WTC11 (cell line): ENCODE data around the gene UBASH3A.

Experiments
- ATF2 ChIP-seq: sonication (generic); formaldehyde crosslinking; IDR thresholded peaks from 2 replicates; pipeline ENCODE4 v1.8.1; 2022; ENCODE audit warnings: low read depth, missing genetic modification reagents, borderline replicate concordance
- CBFB ChIP-seq: sonication (generic); formaldehyde crosslinking; IDR thresholded peaks from 2 replicates; pipeline ENCODE4 v1.8.1; 2022; ENCODE audit warnings: mild to moderate bottlenecking, low read depth, missing genetic modification reagents
- CTCF ChIP-seq: fragments of 200-600 bp; IDR thresholded peaks from 2 replicates; pipeline ENCODE4 v1.8.0; 2022; ENCODE audit warnings: antibody characterized with exemption
- E2F1 ChIP-seq: sonication (generic); formaldehyde crosslinking; IDR thresholded peaks from 2 replicates; pipeline ENCODE4 v1.8.0; 2022; ENCODE audit warnings: mild to moderate bottlenecking, missing genetic modification reagents
- MXD4 ChIP-seq: fragments of 250-450 bp; sonication (Bioruptor Pico); IDR thresholded peaks from 2 replicates; pipeline ENCODE4 v1.8.0; 2021; ENCODE audit warnings: mild to moderate bottlenecking, moderate library complexity, borderline replicate concordance
- NFE2L1 ChIP-seq: sonication (generic); formaldehyde crosslinking; IDR thresholded peaks from 2 replicates; pipeline ENCODE4 v1.8.1; 2023; ENCODE audit warnings: missing genetic modification reagents
- SMAD3 ChIP-seq: sonication (generic); formaldehyde crosslinking; IDR thresholded peaks from 2 replicates; pipeline ENCODE4 v1.8.0; 2022; ENCODE audit warnings: missing genetic modification reagents, mild to moderate bottlenecking, borderline replicate concordance
- ZNF263 ChIP-seq: sonication (generic); formaldehyde crosslinking; IDR thresholded peaks from 2 replicates; pipeline ENCODE4 v1.8.1; 2022; ENCODE audit warnings: low read depth, mild to moderate bottlenecking, moderate library complexity, missing genetic modification reagents
- TF ChIP-seq, protein P1 (sequence below): sonication (generic); formaldehyde crosslinking; conservative IDR thresholded peaks from 2 replicates; pipeline ENCODE4 v1.8.1; 2022; ENCODE audit warnings: mild to moderate bottlenecking, missing genetic modification reagents

DNA sequence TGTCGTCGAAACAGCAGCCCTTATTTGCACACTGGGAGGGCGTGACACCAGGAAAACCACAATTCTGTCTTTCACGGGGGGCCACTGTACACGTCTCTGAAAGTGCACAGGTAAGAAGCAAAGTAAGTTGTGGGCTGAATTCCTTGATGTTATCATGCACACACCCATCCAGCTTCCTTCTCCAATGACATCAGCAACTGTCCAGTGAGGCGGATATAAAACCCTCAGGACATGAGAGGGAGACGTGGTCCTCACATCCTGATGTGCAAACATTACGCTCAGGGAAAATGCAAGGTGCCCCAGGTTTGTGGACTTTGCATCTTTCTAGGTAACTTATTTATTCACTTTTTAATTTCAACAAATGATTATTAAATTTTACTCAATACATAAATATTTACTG, 40.4 kb upstream of the UBASH3A start:
- TF ChIP-seq CTCF = no peak
- TF ChIP-seq MXD4 (CRISPR knock-in tag) = no peak
- TF ChIP-seq SMAD3 (CRISPR knock-in tag) = no peak
- no peak for TF ChIP-seq ATF2 (CRISPR knock-in tag)
- TF ChIP-seq, protein P1, sequence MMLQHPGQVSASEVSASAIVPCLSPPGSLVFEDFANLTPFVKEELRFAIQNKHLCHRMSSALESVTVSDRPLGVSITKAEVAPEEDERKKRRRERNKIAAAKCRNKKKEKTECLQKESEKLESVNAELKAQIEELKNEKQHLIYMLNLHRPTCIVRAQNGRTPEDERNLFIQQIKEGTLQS = no peak
- TF ChIP-seq E2F1 (CRISPR knock-in tag) = no peak
- no peak for TF ChIP-seq ZNF263
- TF ChIP-seq CBFB (CRISPR knock-in tag) = no peak
- TF ChIP-seq NFE2L1 = no peak
